ENCODE results near the gene UGCG.

DNA sequence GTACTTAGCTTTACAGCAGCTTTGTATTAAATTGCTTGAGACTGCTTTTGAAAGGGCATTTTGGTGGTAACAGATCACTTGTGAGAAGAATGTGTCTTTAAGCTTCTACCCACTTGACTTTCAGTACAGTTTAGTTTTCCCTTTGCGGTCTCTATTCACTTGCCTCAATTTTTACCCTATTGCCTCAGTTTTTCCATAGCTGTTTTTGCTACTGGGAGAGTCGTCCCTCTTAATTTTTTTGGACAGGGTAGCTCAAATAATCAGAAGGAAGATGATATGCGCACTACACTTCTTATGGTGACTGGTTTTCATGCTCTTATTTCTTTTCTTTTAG lies 18.8 kb downstream of the UGCG start:
- TF ChIP-seq RAD21 (IDR thresholded peaks at IDR 0.05; ENCODE audit: low read depth) (no peak), EP300 (IDR thresholded peaks at IDR 0.05; ENCODE audit: borderline replicate concordance) (no peak), EGR1 (IDR thresholded peaks at IDR 0.05) (no peak), NFIC (IDR thresholded peaks at IDR 0.05) (no peak), FOXM1 (IDR thresholded peaks at IDR 0.05; ENCODE audit: borderline replicate concordance, low read depth) (no peak), TEAD4 (IDR thresholded peaks at IDR 0.05) (no peak), TAF1 (IDR thresholded peaks at IDR 0.05; ENCODE audit: low read depth) (no peak), USF1 (IDR thresholded peaks at IDR 0.05) (no peak), CREB1 (IDR thresholded peaks at IDR 0.05; ENCODE audit: low read depth) (no peak), TCF12 (IDR thresholded peaks at IDR 0.05; ENCODE audit: low read depth) (no peak), CEBPB (IDR thresholded peaks at IDR 0.05) (no peak), REST (IDR thresholded peaks at IDR 0.05; ENCODE audit: low read depth) (no peak), YY1 (IDR thresholded peaks at IDR 0.05; ENCODE audit: low read depth) (no peak)
- TF ChIP-seq, protein P1, sequence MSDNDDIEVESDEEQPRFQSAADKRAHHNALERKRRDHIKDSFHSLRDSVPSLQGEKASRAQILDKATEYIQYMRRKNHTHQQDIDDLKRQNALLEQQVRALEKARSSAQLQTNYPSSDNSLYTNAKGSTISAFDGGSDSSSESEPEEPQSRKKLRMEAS (IDR thresholded peaks at IDR 0.05) = no peak
